Breast epithelium (tissue), 3 donors: Measurements from ENCODE around the gene TIGD3.

Experiments
- CTCF ChIP-seq, 3 donors: fragments of 450-650 bp; IDR thresholded peaks; one replicate each; pipeline ENCODE4 v1.5.1; 2016 to 2017; ENCODE audit warnings: antibody characterized with exemption in 3 of 3, mild to moderate bottlenecking in 3 of 3, moderate library complexity in 3 of 3
- POLR2A ChIP-seq: fragments of 450-650 bp; IDR thresholded peaks from one replicate; pipeline ENCODE4 v1.6.1; 2016; ENCODE audit warnings: antibody characterized with exemption, mild to moderate bottlenecking, moderate library complexity
- POLR2AphosphoS5 ChIP-seq, 3 donors: sonication (generic); formaldehyde crosslinking; IDR thresholded peaks; one replicate each; pipeline ENCODE4 v1.6.1; 2017; ENCODE audit warnings: antibody characterized with exemption in 3 of 3

GRCh38 chr11:65353900-65354264, 669 bp upstream of the TIGD3 start:
- TF ChIP-seq CTCF (IDR thresholded peaks at IDR 0.05) (no peak), POLR2A (no peak), POLR2AphosphoS5 (IDR thresholded peaks at IDR 0.05) (no peak)
